Ishikawa (cell line): ENCODE measurements around the gene ARHGEF6.

Source experiments
- CEBPB ChIP-seq: IDR thresholded peaks from 2 replicates; pipeline ENCODE4 v1.6.1; 2012
- EP300 ChIP-seq: IDR thresholded peaks from 2 replicates; pipeline ENCODE4 v1.6.1; 2012; ENCODE audit warnings: borderline replicate concordance
- FOXM1 ChIP-seq: IDR thresholded peaks from 2 replicates; pipeline ENCODE4 v1.6.1; 2012; ENCODE audit warnings: low read depth, borderline replicate concordance
- MAX ChIP-seq: IDR thresholded peaks from 2 replicates; pipeline ENCODE4 v1.6.1; 2012
- REST ChIP-seq: IDR thresholded peaks from 2 replicates; pipeline ENCODE4 v1.6.1; 2012; ENCODE audit warnings: low read depth, mild to moderate bottlenecking
- TAF1 ChIP-seq: IDR thresholded peaks from 2 replicates; pipeline ENCODE4 v1.6.1; 2012; ENCODE audit warnings: low read depth, mild to moderate bottlenecking
- USF1 ChIP-seq: IDR thresholded peaks from 2 replicates; pipeline ENCODE4 v1.6.1; 2012

DNA sequence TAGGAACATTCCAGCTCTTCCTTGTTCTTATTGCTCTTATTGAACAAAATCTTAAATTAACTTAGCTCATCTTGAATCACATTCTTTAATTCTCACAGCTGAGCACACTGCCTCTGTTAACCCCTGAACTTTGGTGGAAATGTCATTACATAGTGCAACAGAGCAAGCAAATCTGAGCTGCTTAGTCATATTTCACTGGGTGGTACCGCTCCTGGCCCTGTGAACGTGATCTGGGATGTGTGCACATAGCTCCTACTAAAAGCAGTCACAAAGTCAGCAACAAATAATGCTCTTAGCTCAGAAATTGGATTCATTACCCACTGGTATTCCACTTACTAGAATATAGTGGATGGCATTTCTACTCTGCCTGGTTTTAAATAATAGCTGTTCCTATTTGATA, 27.9 kb downstream of the ARHGEF6 start:
- TF ChIP-seq CEBPB = no peak
- no peak for TF ChIP-seq REST
- no peak for TF ChIP-seq USF1
- TF ChIP-seq EP300 = no peak
- TF ChIP-seq TAF1 = no peak
- no peak for TF ChIP-seq FOXM1
- no peak for TF ChIP-seq MAX
